ENCODE results near the gene NACC2. TPM values are rescaled to one million over a fixed set of nuclear protein-coding genes. Genes with fewer than 3 reads are reported as not detected.

Gene NACC2
- total and polyA plus RNA-seq, 2 of the 8 experiments (the other 6 are each of a cell fraction or from before 2014, with no cell fraction given) = 8.3 to 14.0 TPM

- no peak for TF ChIP-seq YY1 (IDR thresholded peaks at IDR 0.05; ENCODE audit: low read depth, low read length)
- TF ChIP-seq NRF1 (IDR thresholded peaks at IDR 0.05; ENCODE audit: low read depth, low read length) = no peak
- no peak for TF ChIP-seq TCF12 (IDR thresholded peaks at IDR 0.05; ENCODE audit: low read depth, low read length)
- TF ChIP-seq ATF3 (IDR thresholded peaks at IDR 0.05; ENCODE audit: insufficient read depth, low read depth, low read length) = no peak
- no peak for TF ChIP-seq SRF (IDR thresholded peaks at IDR 0.05; ENCODE audit: low read depth, low read length)
- TF ChIP-seq TBP (IDR thresholded peaks at IDR 0.05; ENCODE audit: low read depth, low read length) = no peak
- TF ChIP-seq SP1 (IDR thresholded peaks at IDR 0.05; ENCODE audit: low read depth, low read length) = no peak
Measured at GRCh38 chr9:136014147-136014923, 80.8 kb downstream of the NACC2 start (continued).
